GM23248 (cell line): Measurements from ENCODE around the gene VIL1. TPM values are rescaled to one million over a fixed set of nuclear protein-coding genes. Genes with fewer than 3 reads are reported as not detected.

Experiments
- DNase-seq: peaks from one replicate; pipeline ENCODE4 v3.0.0-alpha.2; 2015
- H2AFZ ChIP-seq: fragments of 200-600 bp; sonication (generic); 2 replicates; pipeline ENCODE4 v1.6.1; 2016; ENCODE audit warnings: antibody characterized with exemption
- H3F3A ChIP-seq: fragments of 200-600 bp; sonication (generic); 2 replicates; pipeline ENCODE4 v1.6.1; 2016; ENCODE audit warnings: mild to moderate bottlenecking, antibody characterized with exemption, mixed run types; ENCODE audit not compliant: insufficient read depth
- H3K27ac ChIP-seq: fragments of 200-600 bp; sonication (generic); 2 replicates; pipeline ENCODE4 v1.5.1; 2016; ENCODE audit warnings: mild to moderate bottlenecking
- H3K27me3 ChIP-seq: fragments of 200-600 bp; sonication (generic); replicated peaks from 2 replicates; pipeline ENCODE4 v1.6.1; 2016; ENCODE audit warnings: mild to moderate bottlenecking; ENCODE audit not compliant: insufficient read depth
- H3K36me3 ChIP-seq: fragments of 200-600 bp; sonication (generic); 2 replicates; pipeline ENCODE4 v1.6.1; 2016; ENCODE audit warnings: low read depth, mild to moderate bottlenecking
- H3K4me1 ChIP-seq: fragments of 200-600 bp; sonication (generic); 2 replicates; pipeline ENCODE4 v1.6.1; 2016; ENCODE audit warnings: mild to moderate bottlenecking; ENCODE audit not compliant: insufficient read depth
- H3K4me2 ChIP-seq: fragments of 200-600 bp; sonication (generic); one replicate; pipeline ENCODE4 v1.6.1; 2016; ENCODE audit warnings: mild to moderate bottlenecking; ENCODE audit not compliant: unreplicated experiment
- H3K4me3 ChIP-seq: fragments of 200-600 bp; sonication (generic); 2 replicates; pipeline ENCODE4 v1.5.1; 2016; ENCODE audit warnings: mild to moderate bottlenecking
- H3K79me2 ChIP-seq: fragments of 200-600 bp; sonication (generic); 2 replicates; pipeline ENCODE4 v1.6.1; 2016; ENCODE audit warnings: mild to moderate bottlenecking; ENCODE audit not compliant: insufficient read depth
- H3K9ac ChIP-seq: fragments of 200-600 bp; sonication (generic); 2 replicates; pipeline ENCODE4 v1.6.1; 2016; ENCODE audit warnings: mild to moderate bottlenecking
- H3K9me2 ChIP-seq: fragments of 200-600 bp; sonication (generic); 2 replicates; pipeline ENCODE4 v1.6.1; 2016; ENCODE audit warnings: mixed run types, mild to moderate bottlenecking, moderate library complexity; ENCODE audit not compliant: insufficient read depth
- H3K9me3 ChIP-seq: fragments of 200-600 bp; sonication (generic); one replicate; pipeline ENCODE4 v1.6.1; 2017; ENCODE audit warnings: low read depth
- H4K20me1 ChIP-seq: fragments of 200-600 bp; sonication (generic); 2 replicates; pipeline ENCODE4 v1.6.0; 2016; ENCODE audit not compliant: insufficient read depth
- EZH2 ChIP-seq: fragments of 200-600 bp; sonication (generic); IDR thresholded peaks from 2 replicates; pipeline ENCODE4 v1.6.1; 2018; ENCODE audit warnings: antibody characterized with exemption, mild to moderate bottlenecking; ENCODE audit not compliant: insufficient read depth, poor library complexity, severe bottlenecking
- EZH2phosphoT487 ChIP-seq: fragments of 200-600 bp; sonication (generic); IDR thresholded peaks from 2 replicates; pipeline ENCODE4 v1.6.1; 2018; ENCODE audit warnings: antibody characterized with exemption, moderate library complexity, mild to moderate bottlenecking, low read depth; ENCODE audit not compliant: insufficient read depth
- WGBS, 2 experiments: methylation state at CpG; one replicate each; pipeline ENCODE4 v1.1.6; 2015 to 2017; ENCODE audit warnings: low lambda C conversion rate in 2 of 2, low coverage in 1 of 2; ENCODE audit errors: missing lambda C conversion rate in 2 of 2; 5-methylcytosine and 5-hydroxymethylcytosine counted together
- in situ Hi-C: fragments of 300-500 bp; cut with MboI; formaldehyde crosslinking; loops from 2 replicates; pipeline ENCODE4 v1.15.0; 2020
- polyA plus RNA-seq: library from polyadenylated mRNA; unstranded; fragments of >200 nt; fragmentation: Nextera tagmentation; extraction: Ambion mirVana; gene quantifications from 2 replicates; pipeline ENCODE4 v1.2.1, GENCODE V29; 2016
- total RNA-seq: library from RNA; depleted of rRNA; stranded (reverse); fragments of >200 nt; shearing (Covaris generic); gene quantifications from 2 replicates; pipeline ENCODE4 v1.2.3, GENCODE V29; 2014

VIL1 gene
- total and polyA plus RNA-seq, 2 experiments from 2014 or later: not detected

DNA sequence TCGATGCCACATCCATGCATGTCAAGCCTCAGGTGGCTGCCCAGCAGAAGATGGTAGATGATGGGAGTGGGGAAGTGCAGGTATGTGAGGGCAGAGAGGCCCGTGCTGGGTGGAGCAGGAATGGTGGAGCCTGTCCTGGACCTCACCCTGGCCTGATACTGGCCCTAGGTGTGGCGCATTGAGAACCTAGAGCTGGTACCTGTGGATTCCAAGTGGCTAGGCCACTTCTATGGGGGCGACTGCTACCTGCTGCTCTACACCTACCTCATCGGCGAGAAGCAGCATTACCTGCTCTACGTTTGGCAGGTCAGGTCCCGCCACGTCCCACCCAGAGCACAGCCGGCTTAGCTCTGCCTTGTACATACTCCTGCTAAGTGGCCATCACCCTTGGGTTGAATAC is 13.0 kb downstream of the VIL1 start:
- Histone ChIP-seq H3K9me3 (no peaks in the 10 kb centered on the region), H3K4me2 (no peak overlapping the region), H3K9me2 (no peaks in the 10 kb centered on the region), H3K79me2 (no peaks in the 10 kb centered on the region), H3K4me1 (no peaks in the 10 kb centered on the region), H3K4me3 (no peak overlapping the region), H3F3A (no peaks in the 10 kb centered on the region), H3K36me3 (no peaks in the 10 kb centered on the region), H2AFZ (no peak overlapping the region), H3K9ac (no peak overlapping the region), H4K20me1 (no peaks in the 10 kb centered on the region), H3K27ac (no peak overlapping the region), H3K27me3 (no peaks in the 10 kb centered on the region; the same call in 1 of the 2 replicates)
- in situ Hi-C loops: no loop called here
- TF ChIP-seq EZH2phosphoT487: no peak
- TF ChIP-seq EZH2: no peak
- DNase-seq: no peak
- WGBS, 2 experiments: 74 to 76% methylated on average over 10 of the region's 10 CpGs

DNA sequence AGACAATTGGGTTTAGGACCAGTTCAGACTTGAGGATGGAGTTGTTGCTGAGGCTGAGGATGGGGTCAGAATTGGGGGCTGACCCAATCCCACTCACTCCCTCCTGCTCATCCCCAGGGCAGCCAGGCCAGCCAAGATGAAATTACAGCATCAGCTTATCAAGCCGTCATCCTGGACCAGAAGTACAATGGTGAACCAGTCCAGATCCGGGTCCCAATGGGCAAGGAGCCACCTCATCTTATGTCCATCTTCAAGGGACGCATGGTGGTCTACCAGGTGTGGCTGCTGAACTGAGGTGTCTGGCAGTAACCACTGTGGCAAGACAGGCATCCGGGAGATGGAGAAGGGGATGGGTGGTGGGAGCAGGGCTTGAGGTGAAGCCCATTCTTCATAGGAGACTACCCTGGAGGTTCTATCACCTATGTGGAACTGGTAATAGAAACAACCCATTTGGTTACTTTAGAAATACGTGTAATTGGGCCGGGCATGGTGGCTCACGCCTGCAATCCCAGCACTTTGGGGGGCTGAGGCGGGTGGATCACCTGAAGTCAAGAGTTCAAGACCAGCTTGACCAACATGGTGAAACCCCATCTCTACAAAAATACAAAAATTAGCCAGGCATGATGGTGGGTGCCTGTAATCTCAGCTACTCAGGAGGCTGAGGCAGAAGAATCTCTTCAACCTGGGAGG is 13.9 kb downstream of the VIL1 start:
- no peaks in the 10 kb centered on the region for H3F3A ChIP-seq
- H3K27ac ChIP-seq: no peak overlapping the region
- H3K4me2 ChIP-seq: no peak overlapping the region
- 87 to 89% methylated on average over 8 of the region's 8 CpGs for WGBS, 2 experiments
- H3K27me3 ChIP-seq: no peaks in the 10 kb centered on the region; the same call in 1 of the 2 replicates
- H2AFZ ChIP-seq: no peak overlapping the region
- no peak overlapping the region for H3K4me3 ChIP-seq
- H3K4me1 ChIP-seq: no peaks in the 10 kb centered on the region
- no peak for TF ChIP-seq EZH2
- TF ChIP-seq EZH2phosphoT487: no peak
- H3K9me3 ChIP-seq: no peaks in the 10 kb centered on the region
- in situ Hi-C loops: no loop called here
- no peaks in the 10 kb centered on the region for H3K79me2 ChIP-seq
- H4K20me1 ChIP-seq: no peaks in the 10 kb centered on the region
- no peaks in the 10 kb centered on the region for H3K36me3 ChIP-seq
- H3K9ac ChIP-seq: no peak overlapping the region
- DNase-seq: no peak
- no peaks in the 10 kb centered on the region for H3K9me2 ChIP-seq

DNA sequence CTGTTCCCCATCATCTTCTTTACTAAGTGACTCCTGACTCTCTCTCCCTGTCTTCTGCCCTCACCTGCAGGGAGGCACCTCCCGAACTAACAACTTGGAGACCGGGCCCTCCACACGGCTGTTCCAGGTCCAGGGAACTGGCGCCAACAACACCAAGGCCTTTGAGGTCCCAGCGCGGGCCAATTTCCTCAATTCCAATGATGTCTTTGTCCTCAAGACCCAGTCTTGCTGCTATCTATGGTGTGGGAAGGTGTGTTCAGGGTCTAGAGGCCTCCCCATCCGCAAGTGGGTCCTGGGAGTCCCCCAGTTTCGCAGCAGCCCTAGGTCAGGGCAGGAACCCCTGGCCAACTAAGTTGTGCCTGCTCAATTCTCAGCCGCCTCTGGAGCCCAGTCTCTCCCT is 15.5 kb downstream of the VIL1 start:
- in situ Hi-C loops: no loop called here
- Histone ChIP-seq H3K4me1 (no peaks in the 10 kb centered on the region), H3K9me2 (no peaks in the 10 kb centered on the region), H3K4me3 (no peak overlapping the region), H3F3A (no peaks in the 10 kb centered on the region), H3K4me2 (no peak overlapping the region), H3K9ac (no peak overlapping the region), H3K9me3 (no peaks in the 10 kb centered on the region), H3K27me3 (no peaks in the 10 kb centered on the region; the same call in 1 of the 2 replicates), H3K27ac (no peak overlapping the region), H3K79me2 (no peaks in the 10 kb centered on the region), H4K20me1 (no peaks in the 10 kb centered on the region), H3K36me3 (no peaks in the 10 kb centered on the region), H2AFZ (no peak overlapping the region)
- TF ChIP-seq EZH2phosphoT487 (no peak), EZH2 (no peak)
- 79 to 88% methylated on average over 9 of the region's 9 CpGs for WGBS, 2 experiments
- no peak for DNase-seq

DNA sequence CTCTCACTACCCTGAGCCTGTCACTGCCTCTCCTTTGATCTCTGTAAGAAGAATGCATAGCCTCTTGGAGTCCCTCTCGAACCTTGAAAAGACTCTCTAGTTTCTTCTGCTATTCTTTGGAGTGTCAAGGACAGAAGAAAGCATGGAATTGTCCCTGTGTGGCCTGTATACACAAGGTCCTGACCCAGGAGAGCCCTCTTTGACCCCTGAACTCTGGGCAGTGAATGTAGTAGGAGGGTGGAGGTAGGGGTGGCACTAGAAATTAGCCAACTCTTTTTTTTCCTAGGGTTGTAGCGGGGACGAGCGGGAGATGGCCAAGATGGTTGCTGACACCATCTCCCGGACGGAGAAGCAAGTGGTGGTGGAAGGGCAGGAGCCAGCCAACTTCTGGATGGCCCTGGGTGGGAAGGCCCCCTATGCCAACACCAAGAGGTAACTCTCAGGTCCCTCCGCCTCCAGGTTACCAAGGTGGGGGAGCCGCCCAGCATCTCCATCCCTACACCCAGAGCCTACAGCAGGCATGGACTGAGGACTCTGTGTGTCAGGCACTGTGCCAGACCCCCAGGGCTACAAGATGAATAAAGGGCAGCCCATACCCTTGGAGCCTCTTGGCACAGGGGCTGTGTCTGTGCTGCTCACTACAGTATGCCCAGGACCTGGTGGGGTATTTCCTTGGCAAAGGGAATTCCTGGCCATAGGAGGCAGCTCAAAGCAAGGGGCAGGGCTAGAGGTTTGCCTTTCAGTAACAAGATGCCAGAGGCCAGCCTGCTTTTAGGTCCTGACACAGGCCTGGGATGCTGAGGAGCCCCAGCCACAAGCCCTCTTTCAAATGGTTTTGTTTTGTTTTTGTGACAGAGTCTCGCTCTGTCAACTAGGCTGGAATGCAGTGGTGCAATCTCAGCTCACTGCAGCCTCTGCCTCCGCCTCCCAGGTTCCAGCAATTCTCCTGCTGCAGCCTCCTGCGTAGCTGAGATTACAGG is 16.4 kb downstream of the VIL1 start:
- H3K27ac ChIP-seq: no peak overlapping the region
- H3K4me2 ChIP-seq: no peak overlapping the region
- in situ Hi-C loops: no loop called here
- TF ChIP-seq EZH2phosphoT487 (no peak), EZH2 (no peak)
- H3K9me2 ChIP-seq: no peaks in the 10 kb centered on the region
- no peaks in the 10 kb centered on the region for H3F3A ChIP-seq
- H4K20me1 ChIP-seq: no peaks in the 10 kb centered on the region
- no peaks in the 10 kb centered on the region for H3K9me3 ChIP-seq
- H3K9ac ChIP-seq: no peak overlapping the region
- no peaks in the 10 kb centered on the region for H3K36me3 ChIP-seq
- H2AFZ ChIP-seq: no peak overlapping the region
- H3K4me1 ChIP-seq: no peaks in the 10 kb centered on the region
- WGBS, 2 experiments: 79 to 82% methylated on average over 11 of the region's 11 CpGs
- DNase-seq: no peak
- no peaks in the 10 kb centered on the region; the same call in 1 of the 2 replicates for H3K27me3 ChIP-seq
- H3K79me2 ChIP-seq: no peaks in the 10 kb centered on the region
- H3K4me3 ChIP-seq: no peak overlapping the region
